H1 (cell line): ENCODE measurements around the gene SNCAIP.

Experiments
- POLR2A ChIP-seq, 2 experiments: IDR thresholded peaks; 1 replicate in 1 of 2; 2 replicates in 1 of 2; pipeline ENCODE4 v1.6.1; 2011; ENCODE audit warnings: low read depth in 2 of 2, low read length in 2 of 2, mild to moderate bottlenecking in 2 of 2; ENCODE audit errors: control extremely low read depth in 1 of 2
- POLR2AphosphoS5 ChIP-seq: IDR thresholded peaks from 2 replicates; pipeline ENCODE4 v1.6.1; 2011; ENCODE audit warnings: low read depth, low read length
- SIX5 ChIP-seq: IDR thresholded peaks from 2 replicates; pipeline ENCODE4 v1.6.1; 2011; ENCODE audit warnings: mild to moderate bottlenecking, low read depth, low read length
- TEAD4 ChIP-seq: IDR thresholded peaks from 2 replicates; pipeline ENCODE4 v1.6.1; 2012; ENCODE audit warnings: low read depth, low read length, inconsistent platforms, mixed read lengths
- TF ChIP-seq, protein P1 (sequence below), 3 experiments: IDR thresholded peaks; 1 replicate in 2 of 3; 2 replicates in 1 of 3; pipeline versions ENCODE4 v1.5.1 to v1.6.1; 2011; ENCODE audit warnings: low read length in 3 of 3, mild to moderate bottlenecking in 3 of 3, inconsistent platforms in 2 of 3, low read depth in 1 of 3, moderate library complexity in 1 of 3; ENCODE audit not compliant: insufficient read depth in 1 of 3; ENCODE audit errors: control extremely low read depth in 1 of 3

DNA sequence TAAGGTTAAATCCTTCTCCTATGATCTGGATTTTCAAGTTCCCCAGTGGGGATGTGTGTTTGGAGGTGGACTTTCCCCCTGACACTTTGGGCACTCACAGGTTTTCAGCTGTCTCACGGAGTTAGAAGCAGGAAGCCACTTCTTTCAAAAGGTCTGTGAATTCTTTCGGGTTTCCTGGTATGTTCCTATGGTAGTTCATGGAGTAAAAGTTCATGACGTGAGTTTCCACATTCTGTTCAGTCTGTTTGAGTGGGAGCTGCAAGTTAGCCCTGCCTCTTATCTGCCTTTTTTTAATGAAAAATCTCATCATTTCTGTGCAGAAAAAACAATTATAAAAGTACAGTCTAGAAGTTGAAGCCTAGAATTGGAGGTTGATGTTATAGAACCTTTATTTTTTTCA, 24.9 kb upstream of the SNCAIP start:
- TF ChIP-seq, protein P1, sequence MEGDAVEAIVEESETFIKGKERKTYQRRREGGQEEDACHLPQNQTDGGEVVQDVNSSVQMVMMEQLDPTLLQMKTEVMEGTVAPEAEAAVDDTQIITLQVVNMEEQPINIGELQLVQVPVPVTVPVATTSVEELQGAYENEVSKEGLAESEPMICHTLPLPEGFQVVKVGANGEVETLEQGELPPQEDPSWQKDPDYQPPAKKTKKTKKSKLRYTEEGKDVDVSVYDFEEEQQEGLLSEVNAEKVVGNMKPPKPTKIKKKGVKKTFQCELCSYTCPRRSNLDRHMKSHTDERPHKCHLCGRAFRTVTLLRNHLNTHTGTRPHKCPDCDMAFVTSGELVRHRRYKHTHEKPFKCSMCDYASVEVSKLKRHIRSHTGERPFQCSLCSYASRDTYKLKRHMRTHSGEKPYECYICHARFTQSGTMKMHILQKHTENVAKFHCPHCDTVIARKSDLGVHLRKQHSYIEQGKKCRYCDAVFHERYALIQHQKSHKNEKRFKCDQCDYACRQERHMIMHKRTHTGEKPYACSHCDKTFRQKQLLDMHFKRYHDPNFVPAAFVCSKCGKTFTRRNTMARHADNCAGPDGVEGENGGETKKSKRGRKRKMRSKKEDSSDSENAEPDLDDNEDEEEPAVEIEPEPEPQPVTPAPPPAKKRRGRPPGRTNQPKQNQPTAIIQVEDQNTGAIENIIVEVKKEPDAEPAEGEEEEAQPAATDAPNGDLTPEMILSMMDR (IDR thresholded peaks at IDR 0.05; ENCODE audit: control extremely low read depth in 1 of 3, insufficient read depth in 1 of 3, low read depth in 1 of 3, low read length in 3 of 3), result no peak
- no peak for TF ChIP-seq POLR2A (IDR thresholded peaks at IDR 0.05; ENCODE audit: control extremely low read depth in 1 of 2, low read depth in 2 of 2, low read length in 2 of 2)
- TF ChIP-seq SIX5, result no peak
- TF ChIP-seq TEAD4, result no peak
- TF ChIP-seq POLR2AphosphoS5, result no peak
